GM21367 (cell line): ENCODE data around the gene CHRM3.

Source experiments
- ATAC-seq: cut with Tn5 transposase; IDR thresholded peaks from one replicate; pipeline ENCODE4 v1.9.1; 2021; ENCODE audit not compliant: unreplicated experiment

The CHRM3 gene

GRCh38 chr1:239394107-239394506 lies 7.7 kb downstream of the CHRM3 start:
- ATAC-seq: no peak

- ATAC-seq: no peak
These were observed 27.5 kb downstream of the CHRM3 start for GRCh38 chr1:239413916-239414315.

- no peak for ATAC-seq
These were observed 30.9 kb downstream of the CHRM3 start for GRCh38 chr1:239417221-239417620.

- ATAC-seq: no peak
These were observed 31.7 kb downstream of the CHRM3 start for GRCh38 chr1:239417986-239418640.

GRCh38 chr1:239418681-239419080 lies 32.3 kb downstream of the CHRM3 start:
- ATAC-seq: no peak

GRCh38 chr1:239421811-239422210 lies 35.4 kb downstream of the CHRM3 start:
- no peak for ATAC-seq

GRCh38 chr1:239422818-239423217 lies 36.5 kb downstream of the CHRM3 start:
- no peak for ATAC-seq

GRCh38 chr1:239426821-239427475 lies 40.6 kb downstream of the CHRM3 start:
- no peak for ATAC-seq

- ATAC-seq: no peak
These were observed 41.3 kb downstream of the CHRM3 start for GRCh38 chr1:239427712-239428111.

- ATAC-seq: no peak
These were observed 41.8 kb downstream of the CHRM3 start for GRCh38 chr1:239428120-239428710.

- no peak for ATAC-seq
These were observed 42.8 kb downstream of the CHRM3 start for GRCh38 chr1:239429163-239429562.

GRCh38 chr1:239432255-239432654 lies 45.9 kb downstream of the CHRM3 start:
- ATAC-seq: no peak

- ATAC-seq: no peak
These were observed 47.8 kb downstream of the CHRM3 start for GRCh38 chr1:239434181-239434580.
